Smooth muscle cell (in vitro differentiated cells): ENCODE results near the gene FNIP2. TPM values are rescaled to one million over a fixed set of nuclear protein-coding genes. Genes with fewer than 3 reads are reported as not detected.
"Not testable (repeated sequence)": the region's sequence is repeated elsewhere in the genome, so short reads cannot be mapped to it uniquely, and the experiment has no call there.

Experiments
- DNase-seq: peaks from one replicate; lab custom pipeline; 2025; ENCODE audit not compliant: unreplicated experiment; lab: John Stamatoyannopoulos, UW
- H2AFZ ChIP-seq: fragments of 200-600 bp; sonication (generic); 2 replicates; pipeline ENCODE4 v1.6.0; 2016; ENCODE audit warnings: antibody characterized with exemption, low read depth, mild to moderate bottlenecking
- H3F3A ChIP-seq: fragments of 200-600 bp; sonication (generic); 2 replicates; pipeline ENCODE4 v1.6.0; 2017; ENCODE audit warnings: antibody characterized with exemption, low read depth
- H3K27ac ChIP-seq: fragments of 200-600 bp; sonication (generic); 2 replicates; pipeline ENCODE4 v1.5.1; 2016; ENCODE audit warnings: low read depth, mild to moderate bottlenecking
- H3K27me3 ChIP-seq: fragments of 200-600 bp; sonication (generic); 2 replicates; pipeline ENCODE4 v1.6.1; 2016; ENCODE audit warnings: low read depth, mild to moderate bottlenecking
- H3K36me3 ChIP-seq: fragments of 200-600 bp; sonication (generic); 2 replicates; pipeline ENCODE4 v1.5.1; 2016; ENCODE audit warnings: low read depth
- H3K4me1 ChIP-seq: fragments of 200-600 bp; sonication (generic); 2 replicates; pipeline ENCODE4 v1.5.1; 2016; ENCODE audit warnings: low read depth
- H3K4me2 ChIP-seq: fragments of 200-600 bp; sonication (generic); 2 replicates; pipeline ENCODE4 v1.6.0; 2016; ENCODE audit warnings: mild to moderate bottlenecking
- H3K4me3 ChIP-seq: fragments of 200-600 bp; sonication (generic); 2 replicates; pipeline ENCODE4 v1.5.1; 2016; ENCODE audit warnings: mild to moderate bottlenecking
- H3K79me2 ChIP-seq: fragments of 200-600 bp; sonication (generic); 2 replicates; pipeline ENCODE4 v1.6.0; 2016; ENCODE audit warnings: low read depth, mild to moderate bottlenecking
- H3K9ac ChIP-seq: fragments of 200-600 bp; sonication (generic); 2 replicates; pipeline ENCODE4 v1.6.0; 2016; ENCODE audit warnings: low read depth
- H3K9me3 ChIP-seq: fragments of 200-600 bp; sonication (generic); replicated peaks from 2 replicates; pipeline ENCODE4 v1.5.1; 2016; ENCODE audit warnings: low read depth
- H4K20me1 ChIP-seq: fragments of 200-600 bp; sonication (generic); 2 replicates; pipeline ENCODE4 v1.6.0; 2016; ENCODE audit warnings: low read depth
- CTCF ChIP-seq: fragments of 200-600 bp; sonication (generic); IDR thresholded peaks from 2 replicates; pipeline ENCODE4 v1.5.1; 2017; ENCODE audit warnings: borderline replicate concordance, mild to moderate bottlenecking, antibody characterized with exemption; ENCODE audit not compliant: insufficient read depth, poor library complexity, severe bottlenecking
- WGBS: methylation state at CpG from one replicate; pipeline ENCODE4 v1.1.7; 2016; ENCODE audit warnings: low lambda C conversion rate; 5-methylcytosine and 5-hydroxymethylcytosine counted together
- polyA plus RNA-seq: library from polyadenylated mRNA; unstranded; fragments of >200 nt; fragmentation: Nextera tagmentation; extraction: Ambion mirVana; gene quantifications from 2 replicates; pipeline ENCODE4 v1.2.1, GENCODE V29; 2016
- total RNA-seq: library from RNA; depleted of rRNA; stranded (reverse); fragments of >200 nt; gene quantifications from 2 replicates; pipeline ENCODE4 v1.2.3, GENCODE V29; 2014

FNIP2 gene
- total and polyA plus RNA-seq, 2 experiments from 2014 or later: 10.4 to 36.3 TPM

DNA sequence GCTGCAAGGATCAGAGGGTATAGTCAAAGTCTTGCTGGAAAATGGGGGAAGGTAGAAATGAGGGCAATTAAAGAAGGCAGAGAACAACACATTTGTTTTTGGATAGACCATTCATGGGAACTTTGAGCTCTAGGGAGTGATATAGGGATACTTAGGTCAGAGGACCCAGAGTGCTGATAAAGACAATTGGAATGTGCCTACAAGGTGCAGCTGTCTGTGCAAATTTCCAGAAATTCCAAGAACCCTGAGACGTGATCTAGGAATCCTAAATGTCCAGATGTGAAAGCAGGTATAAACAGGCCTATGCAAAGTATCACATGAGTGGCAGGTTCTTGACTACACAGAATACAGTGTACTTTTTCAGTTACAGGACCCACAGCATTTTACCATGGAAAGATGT lies 24.2 kb downstream of the FNIP2 start:
- DNase-seq: no peak
- Histone ChIP-seq H3K79me2 (peaks cover 45% of the 10 kb centered on the region), H3K4me2 (no peak overlapping the region), H2AFZ (no peak overlapping the region), H3K27me3 (no peaks in the 10 kb centered on the region), H3K9me3 (no peaks in the 10 kb centered on the region), H3F3A (no peaks in the 10 kb centered on the region), H3K4me3 (no peak overlapping the region), H3K4me1 (no peaks in the 10 kb centered on the region), H3K9ac (no peak overlapping the region), H3K36me3 (no peaks in the 10 kb centered on the region), H4K20me1 (peaks cover 24% of the 10 kb centered on the region), H3K27ac (no peak overlapping the region)
- WGBS: 50% methylated on average over 1 of the region's 1 CpG
- no peak for TF ChIP-seq CTCF

DNA sequence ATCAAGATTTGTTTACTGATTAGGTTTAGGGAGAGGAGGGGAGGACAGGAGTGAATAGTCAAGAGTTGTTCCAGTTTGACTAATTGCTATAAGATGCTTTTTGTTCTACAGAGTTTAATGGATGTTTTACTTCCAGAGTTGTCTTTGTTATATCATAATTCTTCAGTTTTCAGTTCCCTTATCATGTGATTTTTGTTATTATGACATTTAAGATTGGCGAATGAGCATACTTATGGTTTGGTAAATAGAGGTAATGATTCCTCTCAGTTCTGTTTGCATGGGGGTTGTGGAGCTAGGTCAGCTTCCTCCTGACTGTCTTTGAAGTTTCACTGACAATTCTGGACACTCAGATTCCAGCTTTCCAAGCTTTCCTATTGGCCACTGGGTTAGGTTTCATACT lies 24.6 kb downstream of the FNIP2 start:
- H3K36me3 ChIP-seq, H3F3A ChIP-seq, H3K9ac ChIP-seq, H3K27me3 ChIP-seq, H2AFZ ChIP-seq, H3K27ac ChIP-seq, H3K4me1 ChIP-seq, H3K4me2 ChIP-seq, H3K9me3 ChIP-seq, H3K4me3 ChIP-seq, DNase-seq: not testable (repeated sequence)
- Histone ChIP-seq H3K79me2 (peaks cover 41% of the 10 kb centered on the region), H4K20me1 (peaks cover 23% of the 10 kb centered on the region)
- 97% methylated on average over 1 of the region's 1 CpG for WGBS

GRCh38 chr4:158796370-158797140 lies 27.7 kb downstream of the FNIP2 start:
- H3K79me2 ChIP-seq: peaks cover 30% of the 10 kb centered on the region
- H3F3A ChIP-seq: no peaks in the 10 kb centered on the region
- 83% methylated on average over 7 of the region's 7 CpGs for WGBS
- no peak for TF ChIP-seq CTCF
- no peak overlapping the region for H2AFZ ChIP-seq
- no peaks in the 10 kb centered on the region for H3K9me3 ChIP-seq
- no peak overlapping the region for H3K27ac ChIP-seq
- no peak overlapping the region for H3K4me2 ChIP-seq
- no peaks in the 10 kb centered on the region for H3K27me3 ChIP-seq
- no peak overlapping the region for H3K9ac ChIP-seq
- H4K20me1 ChIP-seq: peaks cover 41% of the 10 kb centered on the region
- no peaks in the 10 kb centered on the region for H3K36me3 ChIP-seq
- H3K4me1 ChIP-seq: no peaks in the 10 kb centered on the region
- no peak for DNase-seq
- H3K4me3 ChIP-seq: no peak overlapping the region

DNA sequence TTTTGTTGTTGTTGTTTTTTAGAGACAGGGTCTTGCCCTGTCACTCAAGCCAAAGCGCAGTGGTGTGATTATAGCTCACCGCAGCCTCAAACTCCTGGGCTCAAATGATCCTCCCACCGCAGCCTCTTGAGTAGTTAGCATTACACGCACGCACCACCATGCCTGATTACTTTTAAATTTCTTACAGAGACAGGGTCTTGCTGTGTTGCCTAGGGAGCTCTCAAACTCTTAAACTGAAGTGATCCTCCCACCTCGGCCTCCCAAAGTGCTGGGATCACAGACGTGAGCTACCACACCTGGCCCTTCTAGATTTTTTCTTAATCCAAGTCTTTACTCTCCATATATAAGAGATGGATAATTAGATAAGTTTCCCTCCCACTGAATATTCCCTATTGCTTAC lies 29.2 kb downstream of the FNIP2 start:
- Histone ChIP-seq H3F3A (no peaks in the 10 kb centered on the region), H3K27me3 (no peaks in the 10 kb centered on the region), H3K4me2 (no peak overlapping the region), H3K79me2 (peaks cover 25% of the 10 kb centered on the region), H3K4me1 (no peaks in the 10 kb centered on the region), H3K4me3 (no peak overlapping the region), H3K36me3 (no peaks in the 10 kb centered on the region), H4K20me1 (peaks cover 35% of the 10 kb centered on the region), H2AFZ (no peak overlapping the region), H3K9me3 (no peaks in the 10 kb centered on the region), H3K27ac (no peak overlapping the region), H3K9ac (no peak overlapping the region)
- TF ChIP-seq CTCF: no peak
- 91% methylated on average over 7 of the region's 7 CpGs for WGBS
- DNase-seq: no peak
